GM12878 (cell line): ENCODE data around the gene RB1. TPM values are rescaled to one million over a fixed set of nuclear protein-coding genes. Genes with fewer than 3 reads are reported as not detected.

ENCODE experiments used
- ATAC-seq: fragments of 200-7000 bp; cut with Tn5 transposase; 3 replicates; pipeline ENCODE4 v1.9.1; 2020; ENCODE audit warnings: mild to moderate bottlenecking, moderate library complexity
- BruUV-seq: library from RNA; stranded (reverse); fragments of 400-500 nt; replicated peaks from 2 replicates; lab custom pipeline; 2021; lab: Mats Ljungman, UMichigan
- CTCF ChIA-PET: fragments of 300-600 bp; sonication (Branson Sonifier 250); formaldehyde crosslinking; extraction: SDS; loops from one replicate; lab custom pipeline; 2021; ENCODE audit warnings: inconsistent platforms; lab: Yijun Ruan, JAX
- POLR2A ChIA-PET: fragments of 350-600 bp; formaldehyde crosslinking; extraction: SDS; loops from one replicate; lab custom pipeline; 2021; ENCODE audit warnings: inconsistent platforms; lab: Charles Lee
- RAD21 ChIA-PET: fragments of 300-600 bp; sonication (Branson Sonifier 250); formaldehyde crosslinking; loops from one replicate; lab custom pipeline; 2023; ENCODE audit warnings: antibody characterized with exemption; ENCODE audit not compliant: unreplicated experiment; lab: Charles Lee
- SMC1A ChIA-PET: fragments of 300-600 bp; sonication (Branson Sonifier 250); formaldehyde crosslinking; loops from one replicate; lab custom pipeline; 2023; ENCODE audit not compliant: unreplicated experiment, uncharacterized antibody; lab: Charles Lee
- DNase-seq: peaks from one replicate; pipeline ENCODE4 v3.0.0-alpha.2; 2011; ENCODE audit warnings: low read depth, low spot score
- FAIRE-seq: peaks from 3 replicates; lab custom pipeline; 2011; peaks lifted over from hg19 to GRCh38; lab: Jason Lieb, UNC
- H2AFZ ChIP-seq: 2 replicates; pipeline ENCODE4 v1.6.0; 2011; ENCODE audit warnings: low read depth, low read length, control low read depth; ENCODE audit not compliant: control insufficient read depth
- H3K27ac ChIP-seq: 2 replicates; pipeline ENCODE4 v1.5.1; 2011; ENCODE audit warnings: control low read depth; ENCODE audit not compliant: control insufficient read depth, insufficient read depth
- H3K27me3 ChIP-seq, 2 experiments: replicated peaks in 1 of 2; 2 replicates each; pipeline versions ENCODE4 v1.6.0 to v1.6.1; 2011; ENCODE audit warnings: low read length in 1 of 2; ENCODE audit not compliant: control insufficient read depth in 2 of 2, insufficient read depth in 2 of 2
- H3K36me3 ChIP-seq, 2 experiments: 2 replicates each; pipeline ENCODE4 v1.5.1; 2011; ENCODE audit warnings: low read length in 1 of 2; ENCODE audit not compliant: control insufficient read depth in 2 of 2, insufficient read depth in 2 of 2
- H3K4me1 ChIP-seq: 2 replicates; pipeline ENCODE4 v1.6.1; 2011; ENCODE audit warnings: mild to moderate bottlenecking, low read length, moderate library complexity, mixed read lengths; ENCODE audit not compliant: control insufficient read depth, insufficient read depth
- H3K4me2 ChIP-seq: 2 replicates; pipeline ENCODE4 v1.6.0; 2011; ENCODE audit warnings: control low read depth; ENCODE audit not compliant: control insufficient read depth, insufficient read depth
- H3K4me3 ChIP-seq: fragments of 200-600 bp; sonication (generic); 2 replicates; pipeline ENCODE4 v1.5.1; 2016
- H3K79me2 ChIP-seq: 2 replicates; pipeline ENCODE4 v1.6.0; 2011; ENCODE audit warnings: low read length; ENCODE audit not compliant: control insufficient read depth, insufficient read depth
- H3K9ac ChIP-seq: 2 replicates; pipeline ENCODE4 v1.8.0; 2011; ENCODE audit warnings: low read length, control low read depth, mixed read lengths; ENCODE audit not compliant: control insufficient read depth, insufficient read depth
- H3K9me3 ChIP-seq: replicated peaks from 3 replicates; pipeline ENCODE4 v1.5.1; 2011; ENCODE audit warnings: mild to moderate bottlenecking, low read length; ENCODE audit not compliant: control insufficient read depth, insufficient read depth
- H4K20me1 ChIP-seq: 2 replicates; pipeline ENCODE4 v1.6.0; 2011; ENCODE audit not compliant: control insufficient read depth, insufficient read depth
- ETV6 ChIP-seq, 2 experiments: fragments of 450-650 bp in 1 of 2; IDR thresholded peaks in 1 of 2; conservative IDR thresholded peaks in 1 of 2; 2 replicates each; pipeline ENCODE4 v1.6.1; 2014; ENCODE audit warnings: antibody characterized with exemption in 1 of 2, borderline replicate concordance in 1 of 2, low read depth in 1 of 2, mild to moderate bottlenecking in 1 of 2, moderate library complexity in 1 of 2
- KAT2A ChIP-seq: conservative IDR thresholded peaks from 2 replicates; pipeline ENCODE4 v1.6.1; 2011; ENCODE audit warnings: low read depth, low read length; ENCODE audit not compliant: control insufficient read depth
- LARP7 ChIP-seq: fragments of 450-650 bp; IDR thresholded peaks from 2 replicates; pipeline ENCODE4 v1.6.1; 2017; ENCODE audit warnings: mild to moderate bottlenecking
- MLLT1 ChIP-seq: fragments of 450-650 bp; IDR thresholded peaks from 2 replicates; pipeline ENCODE4 v1.6.1; 2016; ENCODE audit warnings: mild to moderate bottlenecking
- MTA2 ChIP-seq: fragments of 450-650 bp; IDR thresholded peaks from 2 replicates; pipeline ENCODE4 v1.6.1; 2016; ENCODE audit warnings: low read depth, mild to moderate bottlenecking, moderate library complexity
- NKRF ChIP-seq: fragments of 450-650 bp; conservative IDR thresholded peaks from 2 replicates; pipeline ENCODE4 v1.6.1; 2017; ENCODE audit warnings: mild to moderate bottlenecking, moderate library complexity
- PAX5 ChIP-seq: IDR thresholded peaks from 2 replicates; pipeline ENCODE4 v1.6.1; 2011; ENCODE audit warnings: low read depth, low read length, borderline replicate concordance
- RUNX3 ChIP-seq: IDR thresholded peaks from 2 replicates; pipeline ENCODE4 v1.6.1; 2012; ENCODE audit warnings: low read length, inconsistent platforms
- SRF ChIP-seq, 2 experiments: IDR thresholded peaks; 2 replicates each; pipeline ENCODE4 v1.6.1; 2011; ENCODE audit warnings: low read depth in 2 of 2, low read length in 2 of 2, mild to moderate bottlenecking in 1 of 2, moderate library complexity in 1 of 2
- WGBS: methylation state at CpG from one replicate; pipeline ENCODE4 v1.1.6; 2016; ENCODE audit warnings: low lambda C conversion rate; ENCODE audit not compliant: insufficient replicate concordance, insufficient coverage; ENCODE audit errors: missing lambda C conversion rate; 5-methylcytosine and 5-hydroxymethylcytosine counted together
- in situ Hi-C: fragments of 300-500 bp; cut with MboI; formaldehyde crosslinking; loops from 9 replicates; pipeline ENCODE4 v1.14.3; 2018; ENCODE audit warnings: mixed read lengths
- intact Hi-C: fragments of 100-400 bp; cut with micrococcal nuclease; formaldehyde crosslinking; loops from one replicate; pipeline ENCODE4 v1.14.2; 2022; ENCODE audit not compliant: unreplicated experiment
- polyA plus RNA-seq, 11 experiments: library from polyadenylated mRNA; depleted of rRNA in 4 of 11; unstranded in 6 of 11; stranded (reverse) in 5 of 11; fragments of >200 nt; fragmentation: Nextera tagmentation in 4 of 11; fragmentation: Illumina TruSeq in 1 of 11; extraction: Ambion mirVana in 4 of 11; extraction: Trizol in 1 of 11; gene quantifications; 1 replicate in 1 of 11; 2 replicates in 10 of 11; pipeline versions ENCODE4 v1.2.1 to v1.2.3, GENCODE V29; 2011 to 2016; ENCODE audit warnings: inconsistent platforms in 2 of 11, missing spikeins in 2 of 11, low read depth in 1 of 11
- total RNA-seq, 4 experiments: library from RNA; depleted of rRNA in 3 of 4; stranded (reverse); fragments of >200 nt in 3 of 4; fragmentation: Illumina TruSeq in 1 of 4; extraction: Trizol in 1 of 4; gene quantifications; 2 replicates each; pipeline versions ENCODE4 v1.2.1 to v1.2.3, GENCODE V29; 2013 to 2021

Gene RB1
- total and polyA plus RNA-seq, 10 of the 15 experiments (the other 5 are each of a cell fraction or from before 2014, with no cell fraction given) = 2.8 to 45.0 (median 8.3) TPM

GRCh38 chr13:48496271-48497161 is 193.0 kb downstream of the RB1 start:
- DNase-seq (no peak), ATAC-seq (no peak), FAIRE-seq (no peak)
- SMC1A ChIA-PET = interaction anchor here (1.3 to 3.1 kb wide), 4 partner anchors 9 to 94 kb away, joined by 3 to 17 read pairs (median 4); no protein-coding TSS in a partner anchor
- CTCF ChIA-PET = interaction anchor here (1.0 to 2.7 kb wide), 3 partner anchors 15 to 83 kb away, joined by 3 to 12 read pairs (median 3); partner anchors contain the start of gene LPAR6
- in situ Hi-C loops (no loop called here), intact Hi-C loops (no loop called here)
- H3K4me2 ChIP-seq = no peak overlapping the region
- RAD21 ChIA-PET = interaction anchor here (0.6 to 5.0 kb wide), 2 partner anchors 83 to 744 kb away, joined by 3 to 26 read pairs; no protein-coding TSS in a partner anchor
- TF ChIP-seq KAT2A (no peak), MLLT1 (no peak), MTA2 (no peak), SRF (IDR thresholded peaks at IDR 0.05; ENCODE audit: low read depth in 2 of 2, low read length in 2 of 2) (no peak), LARP7 (no peak), ETV6 (conservative IDR thresholded peaks at IDR 0.05 in 1 of 2, IDR thresholded peaks at IDR 0.05 in 1 of 2; ENCODE audit: borderline replicate concordance in 1 of 2, low read depth in 1 of 2) (no peak), PAX5 (no peak), RUNX3 (no peak), NKRF (no peak)
- no peaks in the 10 kb centered on the region for H4K20me1 ChIP-seq
- no peak overlapping the region for H2AFZ ChIP-seq
- H3K9ac ChIP-seq = no peak overlapping the region
- no TSS peak for BruUV-seq
- peaks cover 3% of the 10 kb centered on the region for H3K79me2 ChIP-seq
- WGBS = 89% methylated on average over 7 of the region's 7 CpGs
- no peaks in the 10 kb centered on the region for H3K9me3 ChIP-seq
- H3K4me3 ChIP-seq = no peak overlapping the region
- H3K27ac ChIP-seq = no peak overlapping the region
- peaks cover 0 to 17% of the 10 kb centered on the region in 2 experiments; a peak in 3 of 4 replicates for H3K36me3 ChIP-seq
- POLR2A ChIA-PET = interaction anchor here (1.0 kb wide), 1 partner anchor 8 kb away, joined by 3 read pairs; no protein-coding TSS in a partner anchor
- H3K4me1 ChIP-seq = peaks cover 56% of the 10 kb centered on the region
- H3K27me3 ChIP-seq = no peaks in the 10 kb centered on the region
